HG02970 (cell line): Measurements from ENCODE around the gene UTP25.
"Not testable (repeated sequence)": the region's sequence is repeated elsewhere in the genome, so short reads cannot be mapped to it uniquely, and the experiment has no call there.

Source experiments
- ATAC-seq: cut with Tn5 transposase; IDR thresholded peaks from one replicate; pipeline ENCODE4 v1.9.1; 2021; ENCODE audit warnings: mild to moderate bottlenecking, moderate library complexity, moderate number of reproducible peaks; ENCODE audit not compliant: unreplicated experiment, low FRiP score

UTP25 gene

DNA sequence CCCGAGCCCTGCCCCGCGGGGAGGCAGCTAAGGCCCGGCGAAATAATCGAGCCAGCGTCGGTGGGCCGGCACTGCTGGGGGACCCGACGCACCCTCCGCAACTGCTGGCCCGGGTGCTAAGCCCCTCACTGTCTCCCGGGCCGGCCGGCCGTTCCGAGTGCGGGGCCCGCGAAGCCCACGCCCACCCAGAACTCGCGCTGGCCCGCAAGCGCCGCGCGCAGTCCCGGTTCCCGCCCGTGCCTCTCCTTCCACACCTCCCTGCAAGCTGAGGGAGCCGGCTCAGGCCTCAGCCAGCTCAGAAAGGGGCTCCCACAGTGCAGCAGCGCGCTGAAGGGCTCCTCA lies 61.3 kb downstream of the UTP25 start:
- no peak for ATAC-seq

DNA sequence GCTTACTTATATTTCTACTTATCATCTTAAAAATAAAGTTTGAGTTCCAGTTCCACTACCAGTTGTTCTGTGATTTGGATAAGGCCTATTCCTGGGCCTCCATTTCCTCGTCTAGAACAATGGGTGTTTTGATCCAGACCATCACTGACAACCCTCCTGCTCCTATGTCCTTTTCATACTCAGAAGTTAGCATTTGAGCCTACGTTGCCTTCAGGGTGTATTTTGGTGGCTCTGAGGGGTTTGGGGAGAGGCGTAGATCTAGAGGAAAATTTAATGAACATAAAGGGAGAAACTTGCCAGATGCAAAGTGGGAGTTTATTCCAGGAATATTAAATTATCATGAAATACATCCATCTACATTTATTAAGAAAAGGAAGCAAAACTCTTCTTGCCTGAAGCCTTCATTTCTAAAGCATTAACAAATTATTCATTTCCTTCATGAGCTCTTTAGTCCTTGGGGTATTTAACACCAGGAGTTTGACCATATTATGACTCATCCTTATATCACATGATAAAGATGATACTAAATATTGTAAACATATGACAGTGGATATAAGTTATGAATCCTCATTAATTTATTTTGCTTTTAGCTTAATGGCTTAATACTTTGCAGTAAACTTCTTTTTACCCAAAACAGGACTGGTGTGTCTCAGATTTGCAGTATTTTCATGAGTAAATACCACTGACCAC lies 63.0 kb downstream of the UTP25 start:
- ATAC-seq, result no peak

DNA sequence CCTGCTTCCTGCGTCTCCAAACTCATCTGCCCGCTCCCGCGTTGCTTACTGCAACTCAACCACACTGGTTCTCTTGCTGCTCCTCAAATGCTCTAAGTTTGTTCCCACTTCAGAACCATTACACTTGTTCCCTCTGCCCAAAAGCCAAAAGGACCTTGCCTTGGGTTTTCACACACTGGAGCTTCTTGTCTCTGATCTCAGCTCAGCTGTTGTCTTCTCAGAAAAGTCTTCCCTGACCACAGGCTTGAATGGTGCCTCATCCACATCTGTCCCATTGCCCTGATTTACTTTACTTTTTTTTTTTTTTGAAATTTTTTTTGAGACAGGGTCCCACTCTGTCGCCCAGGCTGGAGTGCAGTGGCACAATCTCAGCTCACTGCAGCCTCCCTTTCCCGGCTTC lies 66.0 kb downstream of the UTP25 start:
- no peak for ATAC-seq

DNA sequence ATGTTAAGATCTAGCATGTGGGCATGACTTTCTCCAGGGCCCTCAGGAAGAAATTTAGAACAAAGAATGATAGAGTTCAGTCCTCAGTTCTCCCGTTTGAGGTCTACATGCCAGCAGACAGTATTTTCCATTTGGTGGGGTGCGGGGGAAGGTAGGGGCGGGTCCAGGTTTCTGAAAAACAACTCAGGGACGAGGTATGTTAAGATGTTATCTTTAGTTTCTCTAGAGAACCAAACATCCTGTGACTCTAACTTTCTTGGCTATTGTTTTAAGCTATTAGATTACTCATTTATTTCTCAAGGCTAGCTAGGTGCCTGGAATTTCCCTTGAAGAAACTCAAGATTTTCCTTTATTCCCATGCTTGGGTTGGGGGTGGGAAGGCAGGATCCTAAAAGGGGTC lies 67.9 kb downstream of the UTP25 start:
- ATAC-seq, result no peak

DNA sequence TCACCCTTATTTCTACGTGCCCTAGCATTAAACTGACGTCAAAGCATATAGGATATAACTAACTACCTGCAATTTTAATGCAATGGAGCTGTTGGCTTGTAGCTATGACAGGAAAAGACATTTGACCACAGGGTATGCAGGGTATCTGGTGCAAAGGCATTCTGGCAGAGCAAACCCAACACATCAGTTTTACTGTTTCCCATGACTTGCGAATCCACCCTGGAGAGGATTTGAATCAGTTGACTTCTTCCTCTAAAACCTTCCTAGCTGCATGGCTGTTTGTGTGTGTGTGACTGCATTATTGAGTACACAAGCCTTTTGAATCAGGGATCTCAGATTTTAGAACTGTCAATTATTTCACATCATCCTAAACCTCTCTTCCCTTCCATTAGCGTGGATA lies 68.6 kb downstream of the UTP25 start:
- no peak for ATAC-seq

GRCh38 chr1:209898271-209898670 lies 70.5 kb downstream of the UTP25 start:
- not testable (repeated sequence) for ATAC-seq

GRCh38 chr1:209898851-209899250 lies 71.1 kb downstream of the UTP25 start:
- not testable (repeated sequence) for ATAC-seq

DNA sequence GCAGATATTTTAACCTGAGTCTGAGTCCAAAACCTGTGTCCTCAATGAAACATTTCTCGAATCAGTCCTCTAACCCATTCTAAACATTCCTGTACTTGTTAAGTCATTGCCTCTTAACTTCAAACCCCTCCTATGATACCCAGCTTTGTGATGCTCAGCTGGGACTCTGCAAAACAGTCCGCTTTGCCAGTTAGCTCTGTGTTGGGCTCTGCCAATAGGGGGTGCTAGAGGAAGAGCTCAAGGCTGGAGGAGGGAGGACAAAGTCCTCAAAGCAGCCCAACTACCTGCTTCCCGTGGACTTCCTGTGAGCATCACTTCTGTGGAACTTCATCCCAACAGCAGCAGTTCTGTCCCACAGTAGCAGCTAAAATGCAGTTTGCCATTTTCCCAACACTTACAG lies 72.2 kb downstream of the UTP25 start:
- ATAC-seq, result no peak

GRCh38 chr1:209900734-209901133 lies 73.0 kb downstream of the UTP25 start:
- no peak for ATAC-seq

DNA sequence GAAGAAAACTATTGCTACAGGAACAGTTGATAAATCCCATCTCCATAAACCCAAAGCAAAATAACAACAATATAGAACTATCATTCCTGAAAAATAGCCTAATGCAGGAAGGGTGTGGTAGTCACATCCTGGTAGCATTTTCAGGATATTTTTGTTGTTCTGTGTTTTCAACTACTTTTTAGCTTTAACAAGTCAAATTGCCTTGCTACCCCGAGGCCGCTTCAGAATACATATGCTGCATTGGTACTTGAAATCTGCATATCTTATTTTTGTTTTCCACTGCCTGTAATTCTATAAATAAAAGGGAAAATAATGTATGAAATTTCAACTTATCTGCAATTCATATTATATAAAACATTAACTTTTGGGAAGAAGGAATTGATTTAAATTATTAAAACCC lies 73.4 kb downstream of the UTP25 start:
- no peak for ATAC-seq

- ATAC-seq, result not testable (repeated sequence)
Observed at GRCh38 chr1:209904774-209905173, 77.0 kb downstream of the UTP25 start.
